Lung (tissue), 12 donors: ENCODE data around the gene PRPF18. TPM values are rescaled to one million over a fixed set of nuclear protein-coding genes. Genes with fewer than 3 reads are reported as not detected.

Experiments used
- ATAC-seq: fragments of 200-7000 bp; cut with Tn5 transposase; one replicate; pipeline ENCODE4 v1.9.1; 2020; ENCODE audit warnings: moderate number of reproducible peaks; ENCODE audit not compliant: insufficient read depth, low FRiP score
- DNase-seq, 3 donors: peaks; one replicate each; pipeline ENCODE4 v3.0.0-alpha.2; 2013 to 2017
- H3K27ac ChIP-seq, 2 donors: one replicate each; pipeline ENCODE4 v1.5.1; 2013; ENCODE audit warnings: mild to moderate bottlenecking in 2 of 2, moderate library complexity in 2 of 2, control low read depth in 1 of 2, inconsistent platforms in 1 of 2, low read depth in 1 of 2, low read length in 1 of 2
- H3K27me3 ChIP-seq, 3 donors: one replicate each; pipeline ENCODE4 v1.5.1; 2013; ENCODE audit warnings: low read length in 2 of 3; ENCODE audit not compliant: control insufficient read depth in 3 of 3, insufficient read depth in 3 of 3
- H3K36me3 ChIP-seq, 4 donors: one replicate each; pipeline ENCODE4 v1.5.1; 2013; ENCODE audit warnings: low read length in 4 of 4, mild to moderate bottlenecking in 1 of 4, moderate library complexity in 1 of 4; ENCODE audit not compliant: control insufficient read depth in 4 of 4, insufficient read depth in 4 of 4
- H3K4me1 ChIP-seq, 5 donors: one replicate each; pipeline ENCODE4 v1.5.1; 2013; ENCODE audit warnings: low read length in 5 of 5, mild to moderate bottlenecking in 2 of 5, moderate library complexity in 1 of 5; ENCODE audit not compliant: control insufficient read depth in 5 of 5, insufficient read depth in 5 of 5
- H3K4me3 ChIP-seq: one replicate; pipeline ENCODE4 v1.5.1; 2013; ENCODE audit warnings: mild to moderate bottlenecking, control low read depth, moderate library complexity
- H3K9ac ChIP-seq, 2 donors: one replicate each; pipeline ENCODE4 v1.5.1; 2013; ENCODE audit warnings: low read length in 2 of 2, control low read depth in 1 of 2; ENCODE audit not compliant: insufficient read depth in 1 of 2
- H3K9me3 ChIP-seq, 4 donors: one replicate each; pipeline ENCODE4 v1.5.1; 2013; ENCODE audit warnings: low read length in 3 of 4, mild to moderate bottlenecking in 1 of 4, moderate library complexity in 1 of 4; ENCODE audit not compliant: control insufficient read depth in 4 of 4, insufficient read depth in 3 of 4
- WGBS, 2 donors: extraction: QIAGEN DNeasy Blood & Tissue Kit; methylation state at CpG; one replicate each; pipeline ENCODE4 v1.1.7; 2013; 5-methylcytosine and 5-hydroxymethylcytosine counted together
- polyA plus RNA-seq, 2 donors: library from polyadenylated mRNA; stranded (reverse); fragments of 200-250 nt; gene quantifications; one replicate each; pipeline ENCODE4 v1.2.1, GENCODE V29; 2013
- total RNA-seq, 2 donors: library from RNA; depleted of rRNA in 1 of 2; stranded (reverse); fragments of >200 nt in 1 of 2; gene quantifications; one replicate each; pipeline ENCODE4 v1.2.1, GENCODE V29; 2014 to 2021
- TF ChIP-seq, protein P1 (sequence below): IDR thresholded peaks from 2 replicates; pipeline ENCODE4 v1.5.1; 2012; ENCODE audit warnings: mild to moderate bottlenecking; ENCODE audit errors: control extremely low read depth, extremely low read depth
- donor health status: control.
- donor health status: control.
- donor health status: Bipolar disorder and iron deficiency.
- donor health status: healthy.
- donor health status: DM: yes; HTN: yes; CAD: no.

Gene PRPF18
- total and polyA plus RNA-seq, 4 donors = 10.6 to 39.9 (median 19.3) TPM

GRCh38 chr10:13613519-13613918, 26.8 kb downstream of the PRPF18 start:
- peaks cover 0 to 33% (median 7%) of the 10 kb centered on the region in 5 donors for H3K4me1 ChIP-seq
- DNase-seq (peak in 2 of 3 donors; percentile 82 to 89), ATAC-seq (no peak)
- no peaks in the 10 kb centered on the region for H3K27me3 ChIP-seq
- no peaks in the 10 kb centered on the region for H3K9me3 ChIP-seq
- no peak overlapping the region for H3K4me3 ChIP-seq
- 58 to 65% methylated on average over 5 of the region's 5 CpGs for WGBS, 2 donors
- H3K36me3 ChIP-seq = peaks cover 19 to 36% (median 27%) of the 10 kb centered on the region in 4 donors
- TF ChIP-seq, protein P1, sequence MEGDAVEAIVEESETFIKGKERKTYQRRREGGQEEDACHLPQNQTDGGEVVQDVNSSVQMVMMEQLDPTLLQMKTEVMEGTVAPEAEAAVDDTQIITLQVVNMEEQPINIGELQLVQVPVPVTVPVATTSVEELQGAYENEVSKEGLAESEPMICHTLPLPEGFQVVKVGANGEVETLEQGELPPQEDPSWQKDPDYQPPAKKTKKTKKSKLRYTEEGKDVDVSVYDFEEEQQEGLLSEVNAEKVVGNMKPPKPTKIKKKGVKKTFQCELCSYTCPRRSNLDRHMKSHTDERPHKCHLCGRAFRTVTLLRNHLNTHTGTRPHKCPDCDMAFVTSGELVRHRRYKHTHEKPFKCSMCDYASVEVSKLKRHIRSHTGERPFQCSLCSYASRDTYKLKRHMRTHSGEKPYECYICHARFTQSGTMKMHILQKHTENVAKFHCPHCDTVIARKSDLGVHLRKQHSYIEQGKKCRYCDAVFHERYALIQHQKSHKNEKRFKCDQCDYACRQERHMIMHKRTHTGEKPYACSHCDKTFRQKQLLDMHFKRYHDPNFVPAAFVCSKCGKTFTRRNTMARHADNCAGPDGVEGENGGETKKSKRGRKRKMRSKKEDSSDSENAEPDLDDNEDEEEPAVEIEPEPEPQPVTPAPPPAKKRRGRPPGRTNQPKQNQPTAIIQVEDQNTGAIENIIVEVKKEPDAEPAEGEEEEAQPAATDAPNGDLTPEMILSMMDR = no peak
- H3K27ac ChIP-seq = no peak overlapping the region
- no peak overlapping the region for H3K9ac ChIP-seq

GRCh38 chr10:13614530-13615332, 28.0 kb downstream of the PRPF18 start:
- TF ChIP-seq, protein P1 = no peak
- peaks cover 23 to 29% (median 25%) of the 10 kb centered on the region in 4 donors for H3K36me3 ChIP-seq
- no peaks in the 10 kb centered on the region for H3K27me3 ChIP-seq
- no peaks in the 10 kb centered on the region for H3K9me3 ChIP-seq
- no peak overlapping the region for H3K27ac ChIP-seq
- no peak for ATAC-seq
- H3K4me3 ChIP-seq = no peak overlapping the region
- peaks cover 0 to 33% (median 7%) of the 10 kb centered on the region in 5 donors for H3K4me1 ChIP-seq
- WGBS, 2 donors = 79 to 87% methylated on average over 8 of the region's 8 CpGs
- DNase-seq = peak in 1 of 3 donors; percentile 16
- H3K9ac ChIP-seq = no peak overlapping the region

GRCh38 chr10:13615650-13616300, 29.0 kb downstream of the PRPF18 start:
- H3K4me1 ChIP-seq = peaks cover 0 to 33% (median 7%) of the 10 kb centered on the region in 5 donors
- H3K4me3 ChIP-seq = no peak overlapping the region
- peak; percentile 28 to 66 (median 46) for DNase-seq
- ATAC-seq = no peak
- H3K27ac ChIP-seq = no peak overlapping the region
- TF ChIP-seq, protein P1 = no peak
- no peaks in the 10 kb centered on the region for H3K9me3 ChIP-seq
- H3K36me3 ChIP-seq = peaks cover 15 to 21% (median 17%) of the 10 kb centered on the region in 4 donors
- WGBS, 2 donors = 48 to 58% methylated on average over 7 of the region's 7 CpGs
- no peak overlapping the region for H3K9ac ChIP-seq
- H3K27me3 ChIP-seq = no peaks in the 10 kb centered on the region
